ENCODE results near the gene KCNS1. TPM values are rescaled to one million over a fixed set of nuclear protein-coding genes. Genes with fewer than 3 reads are reported as not detected.
A peak's percentile ranks its signal among the peaks of the same experiment; 100 is the strongest.

The KCNS1 gene
- total and polyA plus RNA-seq, 2 donors (not counting 1 experiment from before 2014, with no cell fraction given) = 0.33 to 0.50 TPM

- no peaks in the 10 kb centered on the region for H3K27me3 ChIP-seq (ENCODE audit: control insufficient read depth, insufficient read depth, low read length)
- no peak overlapping the region for H3K9ac ChIP-seq (ENCODE audit: insufficient read depth, low read length)
- peaks cover 3% of the 10 kb centered on the region for H3K4me1 ChIP-seq (ENCODE audit: control insufficient read depth, extremely low read depth, insufficient read depth, low read length)
- H3K79me2 ChIP-seq (ENCODE audit: control insufficient read depth, insufficient read depth, low read length) = no peaks in the 10 kb centered on the region
- peak in 1 of 2 donors; percentile 69 for DNase-seq (ENCODE audit: low read depth in 2 of 2)
- no peak overlapping the region for H3K27ac ChIP-seq (ENCODE audit: insufficient read depth, low read length)
- H3K36me3 ChIP-seq (ENCODE audit: control insufficient read depth, insufficient read depth, low read length) = peaks cover 2% of the 10 kb centered on the region
- no peak overlapping the region for H3K4me2 ChIP-seq (ENCODE audit: extremely low read depth, insufficient read depth, low read length)
- no peak overlapping the region for H3K4me3 ChIP-seq (replicated peaks in 1 of 4; ENCODE audit: control extremely low read depth in 1 of 4, insufficient read depth in 1 of 4, low read depth in 3 of 4, low read length in 4 of 4)
- H4K20me1 ChIP-seq (ENCODE audit: control insufficient read depth, extremely low read depth, insufficient read depth, low read length) = no peaks in the 10 kb centered on the region
- TF ChIP-seq CTCF (conservative IDR thresholded peaks at IDR 0.05 in 1 of 2, IDR thresholded peaks at IDR 0.05 in 1 of 2; ENCODE audit: low read depth in 1 of 2, low read length in 2 of 2) = no peak
- TF ChIP-seq EZH2 (IDR thresholded peaks at IDR 0.05; ENCODE audit: low read length, missing control alignments) = no peak
- H2AFZ ChIP-seq (ENCODE audit: low read length) = no peak overlapping the region
- no peaks in the 10 kb centered on the region for H3K9me3 ChIP-seq (ENCODE audit: control insufficient read depth, insufficient read depth, low read depth, low read length)
These were observed 27.7 kb downstream of the KCNS1 start for GRCh38 chr20:45073221-45073620.

- no peak for DNase-seq (ENCODE audit: low read depth in 2 of 2)
- H3K9ac ChIP-seq (ENCODE audit: insufficient read depth, low read length) = no peak overlapping the region
- H3K27me3 ChIP-seq (ENCODE audit: control insufficient read depth, insufficient read depth, low read length) = no peaks in the 10 kb centered on the region
- TF ChIP-seq EZH2 (IDR thresholded peaks at IDR 0.05; ENCODE audit: low read length, missing control alignments) = no peak
- no peak for TF ChIP-seq CTCF (conservative IDR thresholded peaks at IDR 0.05 in 1 of 2, IDR thresholded peaks at IDR 0.05 in 1 of 2; ENCODE audit: low read depth in 1 of 2, low read length in 2 of 2)
- H3K36me3 ChIP-seq (ENCODE audit: control insufficient read depth, insufficient read depth, low read length) = peaks cover 2% of the 10 kb centered on the region
- peaks cover 5% of the 10 kb centered on the region for H3K4me1 ChIP-seq (ENCODE audit: control insufficient read depth, extremely low read depth, insufficient read depth, low read length)
- H2AFZ ChIP-seq (ENCODE audit: low read length) = no peak overlapping the region
- no peaks in the 10 kb centered on the region for H4K20me1 ChIP-seq (ENCODE audit: control insufficient read depth, extremely low read depth, insufficient read depth, low read length)
- no peak overlapping the region for H3K27ac ChIP-seq (ENCODE audit: insufficient read depth, low read length)
- H3K4me3 ChIP-seq (replicated peaks in 1 of 4; ENCODE audit: control extremely low read depth in 1 of 4, insufficient read depth in 1 of 4, low read depth in 3 of 4, low read length in 4 of 4) = no peak overlapping the region
- H3K9me3 ChIP-seq (ENCODE audit: control insufficient read depth, insufficient read depth, low read depth, low read length) = no peaks in the 10 kb centered on the region
- peaks cover under 1% of the 10 kb centered on the region for H3K79me2 ChIP-seq (ENCODE audit: control insufficient read depth, insufficient read depth, low read length)
- no peak overlapping the region for H3K4me2 ChIP-seq (ENCODE audit: extremely low read depth, insufficient read depth, low read length)
These were observed 28.9 kb downstream of the KCNS1 start for GRCh38 chr20:45072066-45072465.

GRCh38 chr20:45070932-45071632 lies 29.8 kb downstream of the KCNS1 start:
- Histone ChIP-seq H3K36me3 (ENCODE audit: control insufficient read depth, insufficient read depth, low read length) (peaks cover 2% of the 10 kb centered on the region), H3K9me3 (ENCODE audit: control insufficient read depth, insufficient read depth, low read depth, low read length) (no peaks in the 10 kb centered on the region), H3K27ac (ENCODE audit: insufficient read depth, low read length) (no peak overlapping the region), H3K4me3 (replicated peaks in 1 of 4; ENCODE audit: control extremely low read depth in 1 of 4, insufficient read depth in 1 of 4, low read depth in 3 of 4, low read length in 4 of 4) (no peak overlapping the region), H4K20me1 (ENCODE audit: control insufficient read depth, extremely low read depth, insufficient read depth, low read length) (no peaks in the 10 kb centered on the region), H3K4me1 (ENCODE audit: control insufficient read depth, extremely low read depth, insufficient read depth, low read length) (peaks cover 5% of the 10 kb centered on the region), H3K79me2 (ENCODE audit: control insufficient read depth, insufficient read depth, low read length) (peaks cover 5% of the 10 kb centered on the region), H3K4me2 (ENCODE audit: extremely low read depth, insufficient read depth, low read length) (no peak overlapping the region), H3K9ac (ENCODE audit: insufficient read depth, low read length) (no peak overlapping the region), H2AFZ (ENCODE audit: low read length) (no peak overlapping the region), H3K27me3 (ENCODE audit: control insufficient read depth, insufficient read depth, low read length) (no peaks in the 10 kb centered on the region)
- peak; percentile 48 to 49 for DNase-seq (ENCODE audit: low read depth in 2 of 2)
- TF ChIP-seq EZH2 (IDR thresholded peaks at IDR 0.05; ENCODE audit: low read length, missing control alignments) = no peak
- TF ChIP-seq CTCF (conservative IDR thresholded peaks at IDR 0.05 in 1 of 2, IDR thresholded peaks at IDR 0.05 in 1 of 2; ENCODE audit: low read depth in 1 of 2, low read length in 2 of 2) = no peak

Data from fibroblast of lung (primary cell).